Erythroblast (primary cell): ENCODE results near the gene DIPK1A.

ENCODE experiments used
- GATA1 ChIP-seq: IDR thresholded peaks from 2 replicates; pipeline ENCODE4 v1.6.1; 2011; ENCODE audit warnings: low read depth, mild to moderate bottlenecking, control low read depth, low read length, moderate library complexity
- POLR2A ChIP-seq: IDR thresholded peaks from 2 replicates; pipeline ENCODE4 v1.6.1; 2011; ENCODE audit warnings: mild to moderate bottlenecking, low read length

GRCh38 chr1:92843429-92844352 lies 117.6 kb downstream of the DIPK1A start:
- TF ChIP-seq POLR2A, result no peak
- TF ChIP-seq GATA1, result no peak
